Measurements from ENCODE around the gene PHOSPHO2.

The PHOSPHO2 gene

GRCh38 chr2:169694113-169694893 is at the start of gene PHOSPHO2, which contains the start of gene CFAP210:
Gene PHOSPHO2 (plus strand): TSS chr2:169694469. CDS start chr2:169700972, 6,503 bp downstream.
Gene CFAP210 (minus strand): TSS chr2:169694405. CDS start chr2:169694327, 78 bp downstream.
- DNase-seq (ENCODE audit: low read depth in 3 of 3, low spot score in 1 of 3), result peak; percentile 94 to 97 (median 94)

GRCh38 chr2:169647496-169647895 is 46.8 kb upstream of the PHOSPHO2 start:
- DNase-seq (ENCODE audit: low read depth in 3 of 3, low spot score in 1 of 3), result no peak

GRCh38 chr2:169649278-169649677 is 45.0 kb upstream of the PHOSPHO2 start:
- no peak for DNase-seq (ENCODE audit: low read depth in 3 of 3, low spot score in 1 of 3)

- no peak for DNase-seq (ENCODE audit: low read depth in 3 of 3, low spot score in 1 of 3)
These were observed 40.6 kb upstream of the PHOSPHO2 start for GRCh38 chr2:169653636-169654035.

GRCh38 chr2:169656164-169656563 is 38.1 kb upstream of the PHOSPHO2 start:
- DNase-seq (ENCODE audit: low read depth in 3 of 3, low spot score in 1 of 3), result no peak

GRCh38 chr2:169658877-169659276 is 35.4 kb upstream of the PHOSPHO2 start:
- no peak for DNase-seq (ENCODE audit: low read depth in 3 of 3, low spot score in 1 of 3)

GRCh38 chr2:169659320-169659719 is 34.9 kb upstream of the PHOSPHO2 start:
- DNase-seq (ENCODE audit: low read depth in 3 of 3, low spot score in 1 of 3), result no peak

GRCh38 chr2:169661265-169661664 is 33.0 kb upstream of the PHOSPHO2 start:
- no peak for DNase-seq (ENCODE audit: low read depth in 3 of 3, low spot score in 1 of 3)

- DNase-seq (ENCODE audit: low read depth in 3 of 3, low spot score in 1 of 3), result no peak
These were observed 31.5 kb upstream of the PHOSPHO2 start for GRCh38 chr2:169662744-169663143.

- DNase-seq (ENCODE audit: low read depth in 3 of 3, low spot score in 1 of 3), result no peak
These were observed 31.0 kb upstream of the PHOSPHO2 start for GRCh38 chr2:169663247-169663646.

GRCh38 chr2:169664600-169664977 is 29.7 kb upstream of the PHOSPHO2 start:
- DNase-seq (ENCODE audit: low read depth in 3 of 3, low spot score in 1 of 3), result no peak

GRCh38 chr2:169664978-169665930 is 29.0 kb upstream of the PHOSPHO2 start:
- no peak for DNase-seq (ENCODE audit: low read depth in 3 of 3, low spot score in 1 of 3)

GRCh38 chr2:169667583-169667982 is 26.7 kb upstream of the PHOSPHO2 start:
- no peak for DNase-seq (ENCODE audit: low read depth in 3 of 3, low spot score in 1 of 3)

- DNase-seq (ENCODE audit: low read depth in 3 of 3, low spot score in 1 of 3), result no peak
These were observed 24.0 kb upstream of the PHOSPHO2 start for GRCh38 chr2:169670215-169670651.

GRCh38 chr2:169670937-169671336 is 23.3 kb upstream of the PHOSPHO2 start:
- no peak for DNase-seq (ENCODE audit: low read depth in 3 of 3, low spot score in 1 of 3)

- DNase-seq (ENCODE audit: low read depth in 3 of 3, low spot score in 1 of 3), result no peak
These were observed 21.9 kb upstream of the PHOSPHO2 start for GRCh38 chr2:169672406-169672805.

- DNase-seq (ENCODE audit: low read depth in 3 of 3, low spot score in 1 of 3), result no peak
These were observed 21.2 kb upstream of the PHOSPHO2 start for GRCh38 chr2:169673106-169673505.

GRCh38 chr2:169673921-169674320 is 20.3 kb upstream of the PHOSPHO2 start:
- DNase-seq (ENCODE audit: low read depth in 3 of 3, low spot score in 1 of 3), result no peak

- DNase-seq (ENCODE audit: low read depth in 3 of 3, low spot score in 1 of 3), result no peak
These were observed 17.9 kb upstream of the PHOSPHO2 start for GRCh38 chr2:169676357-169676756.

GRCh38 chr2:169676850-169677249 is 17.4 kb upstream of the PHOSPHO2 start:
- no peak for DNase-seq (ENCODE audit: low read depth in 3 of 3, low spot score in 1 of 3)

GRCh38 chr2:169683054-169683424 is 11.2 kb upstream of the PHOSPHO2 start:
- no peak for DNase-seq (ENCODE audit: low read depth in 3 of 3, low spot score in 1 of 3)
